Caco-2 (cell line): ENCODE measurements around the gene TNNI3K. TPM values are rescaled to one million over a fixed set of nuclear protein-coding genes. Genes with fewer than 3 reads are reported as not detected.

Source experiments
- BruUV-seq: library from RNA; stranded (reverse); fragments of 400-500 nt; replicated peaks from 2 replicates; lab custom pipeline; 2021; lab: Mats Ljungman, UMichigan
- CTCF ChIA-PET: fragments of 300-600 bp; sonication (Branson Sonifier 250); formaldehyde crosslinking; loops from one replicate; lab custom pipeline; 2022; ENCODE audit warnings: antibody characterized with exemption; lab: Charles Lee
- POLR2A ChIA-PET: fragments of 300-600 bp; sonication (Branson Sonifier 250); formaldehyde crosslinking; loops from one replicate; lab custom pipeline; 2022; ENCODE audit warnings: antibody characterized with exemption; lab: Charles Lee
- DNase-seq, 2 experiments: peaks; one replicate each; pipeline versions ENCODE4 v3.0.0 to v3.0.0-alpha.2; 2020 to 2022
- H3K27me3 ChIP-seq: replicated peaks from 2 replicates; pipeline ENCODE4 v1.6.0; 2011; ENCODE audit warnings: low read length; ENCODE audit not compliant: control insufficient read depth, insufficient read depth
- H3K36me3 ChIP-seq: 2 replicates; pipeline ENCODE4 v1.5.1; 2011; ENCODE audit warnings: low read length; ENCODE audit not compliant: control insufficient read depth, insufficient read depth
- H3K4me1 ChIP-seq: fragments of 250-450 bp; sonication (Bioruptor Pico); 2 replicates; pipeline ENCODE4 v1.5.1; 2020; ENCODE audit warnings: mild to moderate bottlenecking
- H3K4me3 ChIP-seq: 2 replicates; pipeline ENCODE4 v1.5.1; 2011; ENCODE audit warnings: low read depth, mild to moderate bottlenecking, control low read depth, low read length
- H3K9me3 ChIP-seq: fragments of 250-450 bp; sonication (Bioruptor Pico); 2 replicates; pipeline ENCODE4 v1.5.1; 2020; ENCODE audit warnings: mild to moderate bottlenecking, moderate library complexity
- H3K27ac Mint-ChIP-seq: one replicate; pipeline ENCODE4 v1.8.0; 2022; ENCODE audit warnings: mixed read lengths; ENCODE audit not compliant: unreplicated experiment
- H3K27me3 Mint-ChIP-seq: one replicate; pipeline ENCODE4 v1.8.0; 2022; ENCODE audit warnings: mixed read lengths; ENCODE audit not compliant: insufficient read depth, unreplicated experiment
- H3K36me3 Mint-ChIP-seq: one replicate; pipeline ENCODE4 v1.8.0; 2022; ENCODE audit warnings: mild to moderate bottlenecking, mixed read lengths; ENCODE audit not compliant: insufficient read depth, unreplicated experiment
- H3K4me1 Mint-ChIP-seq: one replicate; pipeline ENCODE4 v1.8.0; 2022; ENCODE audit warnings: low read depth, mixed read lengths; ENCODE audit not compliant: unreplicated experiment
- H3K4me3 Mint-ChIP-seq: one replicate; pipeline ENCODE4 v1.8.0; 2022; ENCODE audit warnings: mild to moderate bottlenecking, moderate library complexity, mixed read lengths; ENCODE audit not compliant: unreplicated experiment
- H3K9me3 Mint-ChIP-seq: one replicate; pipeline ENCODE4 v1.8.0; 2022; ENCODE audit warnings: mixed read lengths; ENCODE audit not compliant: unreplicated experiment
- intact Hi-C: fragments of 100-400 bp; cut with micrococcal nuclease; formaldehyde crosslinking; loops from one replicate; pipeline ENCODE4 v1.10.0; 2022; ENCODE audit not compliant: unreplicated experiment
- total RNA-seq: library from RNA; stranded (reverse); gene quantifications from 2 replicates; pipeline ENCODE4 v1.2.3, GENCODE V29; 2022
- TF ChIP-seq, protein P1 (sequence below), 2 experiments: fragments of 200-600 bp in 1 of 2; IDR thresholded peaks; 1 replicate in 1 of 2; 2 replicates in 1 of 2; pipeline versions ENCODE4 v1.5.1 to v1.8.0; 2011 to 2022; ENCODE audit warnings: antibody characterized with exemption in 1 of 2, control low read depth in 1 of 2, inconsistent platforms in 1 of 2, low read depth in 1 of 2, low read length in 1 of 2, mild to moderate bottlenecking in 1 of 2, moderate library complexity in 1 of 2; ENCODE audit not compliant: insufficient read depth in 1 of 2, severe bottlenecking in 1 of 2, unreplicated experiment in 1 of 2

TNNI3K gene
- total RNA-seq, 1 experiment from 2014 or later: not detected

DNA sequence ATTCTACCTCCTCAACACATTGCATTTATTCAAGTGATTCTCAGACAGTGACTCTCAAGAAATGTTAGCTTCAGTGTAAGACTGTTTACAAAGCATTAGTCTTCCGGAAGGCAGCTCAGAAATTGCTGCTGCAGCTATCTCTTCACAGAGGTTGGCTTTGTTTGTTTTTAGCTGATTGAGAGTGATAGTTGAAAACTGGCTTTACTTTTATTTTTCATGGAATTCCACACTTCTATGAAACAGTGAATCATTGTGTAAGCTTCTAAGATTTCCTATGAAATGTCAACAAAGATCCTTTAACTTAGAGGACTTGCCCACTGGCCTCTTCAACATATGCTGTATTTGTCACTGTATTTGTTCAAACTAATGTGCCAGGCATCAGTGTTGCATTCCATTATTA lies 121.3 kb downstream of the TNNI3K start:
- Histone ChIP-seq H3K4me1 (no peaks in the 10 kb centered on the region), H3K9me3 (no peaks in the 10 kb centered on the region), H3K27me3 (no peaks in the 10 kb centered on the region), H3K4me3 (no peak overlapping the region), H3K36me3 (no peaks in the 10 kb centered on the region)
- Mint-ChIP-seq H3K9me3 (no peaks in the 10 kb centered on the region), H3K27ac (no peak overlapping the region), H3K4me3 (no peak overlapping the region), H3K36me3 (no peaks in the 10 kb centered on the region), H3K4me1 (no peaks in the 10 kb centered on the region), H3K27me3 (peaks cover 3% of the 10 kb centered on the region)
- ChIA-PET CTCF (no interaction called here), POLR2A (no interaction called here)
- TF ChIP-seq, protein P1, sequence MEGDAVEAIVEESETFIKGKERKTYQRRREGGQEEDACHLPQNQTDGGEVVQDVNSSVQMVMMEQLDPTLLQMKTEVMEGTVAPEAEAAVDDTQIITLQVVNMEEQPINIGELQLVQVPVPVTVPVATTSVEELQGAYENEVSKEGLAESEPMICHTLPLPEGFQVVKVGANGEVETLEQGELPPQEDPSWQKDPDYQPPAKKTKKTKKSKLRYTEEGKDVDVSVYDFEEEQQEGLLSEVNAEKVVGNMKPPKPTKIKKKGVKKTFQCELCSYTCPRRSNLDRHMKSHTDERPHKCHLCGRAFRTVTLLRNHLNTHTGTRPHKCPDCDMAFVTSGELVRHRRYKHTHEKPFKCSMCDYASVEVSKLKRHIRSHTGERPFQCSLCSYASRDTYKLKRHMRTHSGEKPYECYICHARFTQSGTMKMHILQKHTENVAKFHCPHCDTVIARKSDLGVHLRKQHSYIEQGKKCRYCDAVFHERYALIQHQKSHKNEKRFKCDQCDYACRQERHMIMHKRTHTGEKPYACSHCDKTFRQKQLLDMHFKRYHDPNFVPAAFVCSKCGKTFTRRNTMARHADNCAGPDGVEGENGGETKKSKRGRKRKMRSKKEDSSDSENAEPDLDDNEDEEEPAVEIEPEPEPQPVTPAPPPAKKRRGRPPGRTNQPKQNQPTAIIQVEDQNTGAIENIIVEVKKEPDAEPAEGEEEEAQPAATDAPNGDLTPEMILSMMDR (IDR thresholded peaks at IDR 0.05; ENCODE audit: insufficient read depth in 1 of 2, low read depth in 1 of 2, low read length in 1 of 2, severe bottlenecking in 1 of 2, unreplicated experiment in 1 of 2): no peak
- no peak for DNase-seq
- intact Hi-C loops: no loop called here
- BruUV-seq: no TSS peak

- Histone ChIP-seq H3K36me3 (no peaks in the 10 kb centered on the region), H3K4me3 (no peak overlapping the region), H3K9me3 (no peaks in the 10 kb centered on the region), H3K4me1 (no peaks in the 10 kb centered on the region), H3K27me3 (no peaks in the 10 kb centered on the region)
- H3K9me3 Mint-ChIP-seq: no peaks in the 10 kb centered on the region
- DNase-seq: no peak
- no TSS peak for BruUV-seq
- intact Hi-C loops: no loop called here
- CTCF ChIA-PET: no interaction called here
- H3K27me3 Mint-ChIP-seq: peaks cover 3% of the 10 kb centered on the region
- POLR2A ChIA-PET: no interaction called here
- no peaks in the 10 kb centered on the region for H3K4me1 Mint-ChIP-seq
- H3K4me3 Mint-ChIP-seq: no peak overlapping the region
- TF ChIP-seq, protein P1 (IDR thresholded peaks at IDR 0.05; ENCODE audit: insufficient read depth in 1 of 2, low read depth in 1 of 2, low read length in 1 of 2, severe bottlenecking in 1 of 2, unreplicated experiment in 1 of 2): no peak
- H3K27ac Mint-ChIP-seq: no peak overlapping the region
- no peaks in the 10 kb centered on the region for H3K36me3 Mint-ChIP-seq
These were observed 122.0 kb downstream of the TNNI3K start for GRCh38 chr1:74357150-74357549.

GRCh38 chr1:74357756-74358155 lies 122.6 kb downstream of the TNNI3K start:
- Mint-ChIP-seq H3K9me3 (no peaks in the 10 kb centered on the region), H3K4me3 (no peak overlapping the region), H3K27ac (no peak overlapping the region), H3K36me3 (no peaks in the 10 kb centered on the region), H3K27me3 (peaks cover 5% of the 10 kb centered on the region), H3K4me1 (no peaks in the 10 kb centered on the region)
- H3K4me3 ChIP-seq: no peak overlapping the region
- H3K9me3 ChIP-seq: no peaks in the 10 kb centered on the region
- DNase-seq: no peak
- TF ChIP-seq, protein P1 (IDR thresholded peaks at IDR 0.05; ENCODE audit: insufficient read depth in 1 of 2, low read depth in 1 of 2, low read length in 1 of 2, severe bottlenecking in 1 of 2, unreplicated experiment in 1 of 2): no peak
- intact Hi-C loops: no loop called here
- no peaks in the 10 kb centered on the region for H3K27me3 ChIP-seq
- H3K4me1 ChIP-seq: no peaks in the 10 kb centered on the region
- CTCF ChIA-PET: no interaction called here
- no TSS peak for BruUV-seq
- no peaks in the 10 kb centered on the region for H3K36me3 ChIP-seq
- POLR2A ChIA-PET: no interaction called here
